GM19395 (cell line): ENCODE data around the gene LIG3.
"Not testable (repeated sequence)": the region's sequence is repeated elsewhere in the genome, so short reads cannot be mapped to it uniquely, and the experiment has no call there.

Source experiments
- ATAC-seq: cut with Tn5 transposase; IDR thresholded peaks from one replicate; pipeline ENCODE4 v1.9.1; 2021; ENCODE audit warnings: mild to moderate bottlenecking, moderate library complexity; ENCODE audit not compliant: unreplicated experiment

The LIG3 gene

DNA sequence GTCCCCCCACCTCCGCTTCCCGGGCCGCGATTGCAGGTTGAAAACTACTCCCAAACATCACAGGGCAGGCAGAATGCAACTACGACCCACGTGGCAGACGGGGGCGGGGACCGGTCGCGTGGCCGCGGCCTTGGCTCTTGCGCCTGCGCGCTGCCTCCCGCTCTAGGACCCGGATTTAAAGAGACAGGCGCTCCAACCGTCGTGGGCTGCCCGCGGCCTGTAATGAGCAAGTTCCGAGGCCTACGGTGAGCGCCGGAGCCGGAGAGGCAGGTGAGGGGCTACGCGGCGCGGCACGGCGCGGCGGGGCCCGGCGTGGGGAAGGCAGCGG is at the start of gene LIG3:
TSS of gene LIG3 (plus strand) at position 160 of the 328 bp plus-strand sequence. CDS start 2,494 bp downstream, outside the sequence.
- peak; percentile 79 for ATAC-seq

DNA sequence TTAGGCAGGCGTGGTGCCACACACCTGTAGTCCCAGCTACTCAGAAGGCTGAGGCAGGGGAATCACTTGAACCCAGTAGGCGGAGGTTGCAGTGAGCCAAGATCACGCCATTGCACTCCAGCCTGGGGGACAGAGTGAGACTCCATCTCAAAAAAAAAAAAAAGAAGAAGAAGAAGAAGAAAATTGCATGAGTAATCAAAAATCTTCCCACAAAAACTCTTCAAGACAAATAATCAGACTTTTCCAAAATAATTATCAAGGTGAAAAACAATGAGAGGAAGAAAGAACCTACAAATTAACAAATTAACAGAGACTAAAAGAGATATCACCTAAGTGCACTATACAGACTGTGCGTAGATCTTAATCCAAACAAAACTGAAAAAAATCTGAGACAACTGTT is 29.5 kb upstream of the LIG3 start:
- ATAC-seq: not testable (repeated sequence)

DNA sequence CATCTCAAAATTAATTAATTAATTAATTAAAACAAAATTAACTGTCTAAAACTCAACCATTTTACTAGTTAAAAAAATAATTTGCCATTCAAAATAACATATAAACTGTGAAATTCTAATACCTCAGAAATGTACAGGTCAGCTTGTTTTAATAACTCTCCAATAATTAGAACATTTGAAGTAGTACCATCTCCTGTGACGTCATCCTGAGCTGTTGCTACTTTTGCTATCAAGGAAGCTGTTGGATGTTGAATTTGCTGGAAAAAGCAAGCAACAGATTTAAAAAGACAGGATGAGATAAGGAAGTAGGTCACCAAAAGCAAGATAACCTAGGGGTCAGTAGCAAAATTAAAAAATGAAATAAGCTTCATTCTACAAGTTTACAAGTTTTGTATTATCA is 21.9 kb upstream of the LIG3 start:
- ATAC-seq: no peak

DNA sequence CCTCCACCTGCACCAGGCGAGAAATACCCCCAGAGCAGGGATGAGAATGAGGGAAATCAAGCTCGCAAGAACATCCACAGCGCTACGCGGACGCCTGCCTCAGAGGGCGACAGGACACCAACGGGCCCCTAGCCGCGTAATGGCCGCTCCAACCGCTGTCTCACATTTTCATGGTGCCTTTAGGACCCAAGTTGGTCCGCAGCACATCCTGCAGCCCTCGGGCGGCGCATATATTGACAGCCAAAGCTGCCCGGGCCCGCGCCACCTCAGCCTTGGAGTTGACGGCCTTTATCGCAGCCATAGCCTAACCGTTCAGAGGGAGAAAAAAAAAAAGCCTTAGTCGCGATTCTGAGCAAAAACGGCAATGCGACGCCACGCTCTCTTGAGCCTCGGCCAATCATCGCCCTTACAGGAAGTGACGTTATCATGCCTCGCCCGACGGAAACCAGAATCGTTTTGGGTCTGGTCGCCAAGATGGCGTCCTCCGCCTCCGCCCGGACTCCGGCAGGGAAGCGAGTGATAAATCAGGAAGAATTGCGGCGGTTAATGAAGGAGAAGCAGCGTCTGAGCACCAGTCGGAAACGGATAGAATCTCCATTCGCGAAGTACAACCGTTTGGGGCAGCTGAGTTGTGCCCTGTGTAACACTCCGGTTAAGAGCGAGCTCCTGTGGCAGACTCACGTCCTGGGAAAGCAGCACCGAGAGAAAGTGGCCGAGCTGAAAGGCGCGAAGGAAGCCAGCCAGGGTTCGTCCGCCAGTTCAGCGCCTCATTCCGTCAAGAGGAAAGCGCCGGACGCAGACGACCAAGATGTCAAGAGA is 19.0 kb upstream of the LIG3 start, which contains the start of the genes CCT6B and ZNF830:
TSS of gene CCT6B (minus strand) at position 368 of the 819 bp plus-strand sequence. CDS start at position 301, 67 bp downstream.
TSS of gene ZNF830 (plus strand) at position 448 of the 819 bp plus-strand sequence. CDS start at position 475, 27 bp downstream.
- ATAC-seq: peak; percentile 95

DNA sequence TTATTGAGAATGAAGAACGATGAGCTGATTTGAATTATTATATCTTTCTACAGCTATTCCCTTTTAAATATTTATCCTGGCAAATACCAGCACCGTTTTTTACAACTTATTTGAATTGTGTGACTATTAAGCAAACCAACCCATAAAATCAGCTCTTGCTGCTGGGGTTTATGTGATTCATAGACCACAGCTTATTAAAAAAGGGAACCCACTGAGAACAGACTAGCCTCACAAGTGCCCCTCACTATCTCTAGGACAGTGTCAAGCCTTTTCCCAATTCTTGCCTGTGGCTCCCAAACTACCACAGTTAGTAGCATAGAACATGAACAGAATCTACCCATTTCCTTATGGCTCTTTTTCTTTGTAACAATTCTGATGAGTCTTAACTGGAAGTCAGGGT is 6.1 kb upstream of the LIG3 start:
- no peak for ATAC-seq

DNA sequence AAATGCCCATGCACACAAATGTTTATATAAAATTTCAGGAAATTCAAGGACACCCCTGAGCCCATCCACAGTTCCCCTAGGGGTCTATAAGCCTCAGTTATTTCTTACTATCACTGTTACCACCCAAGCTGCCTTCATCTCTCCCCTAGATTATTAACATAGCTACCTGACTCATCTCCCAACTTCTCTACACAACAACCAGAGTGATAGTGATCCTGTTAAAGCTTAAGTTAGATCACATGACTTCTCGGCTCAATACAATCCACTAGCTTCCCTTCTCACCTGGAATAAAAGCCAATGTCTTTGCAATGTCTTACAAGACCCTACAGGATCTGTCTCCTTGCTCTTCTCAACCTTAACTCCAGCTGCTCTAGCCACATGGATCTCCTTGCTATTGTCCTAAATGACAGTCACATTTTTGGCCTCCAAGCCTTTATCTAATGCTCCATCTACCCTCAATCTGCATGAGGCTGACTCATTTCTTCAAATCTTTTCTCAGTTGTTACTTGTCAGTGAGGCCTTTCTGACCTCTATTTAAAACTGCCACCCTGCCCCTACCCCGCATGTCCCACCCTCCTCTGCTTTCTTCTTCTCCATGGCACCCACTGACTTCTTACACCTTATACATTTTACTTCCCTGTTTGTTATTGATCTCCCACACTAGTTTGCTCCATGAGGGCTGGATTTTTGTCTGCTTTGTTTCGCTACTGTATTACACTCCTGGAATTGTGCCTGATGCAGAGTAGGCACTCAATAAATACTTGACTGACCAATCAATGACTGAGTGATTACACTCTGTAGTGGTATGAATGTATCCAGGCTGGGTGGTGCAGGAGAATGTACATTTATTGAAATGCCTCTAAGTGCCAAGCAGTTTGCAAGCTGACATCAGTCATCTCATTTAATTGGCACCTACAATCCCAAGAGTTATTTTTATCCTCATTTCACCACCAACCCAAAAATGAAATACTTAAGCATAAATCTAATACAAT is 5.2 kb upstream of the LIG3 start:
- no peak for ATAC-seq

DNA sequence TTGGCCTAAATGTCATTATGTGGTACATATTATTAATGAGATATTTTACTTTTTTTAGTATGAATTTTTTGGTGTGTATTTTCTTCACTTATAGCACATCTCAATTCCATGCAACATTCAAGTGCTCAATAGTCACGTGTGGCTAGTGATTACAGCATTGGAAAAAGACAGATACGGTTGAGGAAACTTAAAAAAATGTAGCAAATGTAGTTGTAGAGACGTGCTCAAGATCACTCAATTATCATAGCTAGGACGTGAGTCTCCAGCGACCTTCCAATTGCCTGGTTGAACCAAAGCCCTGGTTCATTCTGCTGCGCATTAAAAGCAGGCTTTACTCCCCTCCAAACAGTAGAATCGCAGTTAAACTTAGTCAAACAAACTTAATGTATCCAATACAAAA is 1.2 kb upstream of the LIG3 start:
- no peak for ATAC-seq

DNA sequence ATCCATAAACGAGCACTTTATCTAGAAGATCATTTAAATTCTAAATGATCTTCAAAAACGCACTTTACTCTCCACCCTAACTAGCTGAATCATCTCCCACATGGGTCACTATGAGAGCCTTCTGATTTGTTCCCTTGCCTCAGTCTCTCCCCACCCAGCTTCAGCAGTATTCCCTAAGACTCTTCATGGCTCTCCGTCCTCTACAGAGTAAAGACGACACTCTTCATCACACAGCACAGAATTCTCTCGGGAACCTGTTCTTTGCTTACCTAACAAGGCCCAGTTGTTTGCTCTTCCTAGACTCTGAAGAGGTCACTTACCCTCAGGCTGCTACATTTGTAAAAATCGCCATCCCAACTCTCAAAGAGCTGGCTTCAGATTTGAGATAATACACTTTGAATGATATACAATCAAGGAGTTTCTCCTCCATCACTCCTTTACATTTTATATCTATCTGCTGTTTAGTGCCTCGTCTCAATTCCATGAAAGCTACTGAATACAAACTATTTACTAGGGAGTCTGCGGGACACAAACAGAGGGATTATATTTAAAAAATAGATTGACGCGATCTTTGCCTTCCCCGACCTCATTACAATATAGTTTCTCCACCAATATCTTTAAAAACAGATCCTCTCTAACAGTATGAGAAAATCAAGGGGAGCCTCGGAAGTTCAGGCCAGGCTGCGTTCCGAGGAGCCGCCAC is 511 bp upstream of the LIG3 start:
- ATAC-seq: no peak

DNA sequence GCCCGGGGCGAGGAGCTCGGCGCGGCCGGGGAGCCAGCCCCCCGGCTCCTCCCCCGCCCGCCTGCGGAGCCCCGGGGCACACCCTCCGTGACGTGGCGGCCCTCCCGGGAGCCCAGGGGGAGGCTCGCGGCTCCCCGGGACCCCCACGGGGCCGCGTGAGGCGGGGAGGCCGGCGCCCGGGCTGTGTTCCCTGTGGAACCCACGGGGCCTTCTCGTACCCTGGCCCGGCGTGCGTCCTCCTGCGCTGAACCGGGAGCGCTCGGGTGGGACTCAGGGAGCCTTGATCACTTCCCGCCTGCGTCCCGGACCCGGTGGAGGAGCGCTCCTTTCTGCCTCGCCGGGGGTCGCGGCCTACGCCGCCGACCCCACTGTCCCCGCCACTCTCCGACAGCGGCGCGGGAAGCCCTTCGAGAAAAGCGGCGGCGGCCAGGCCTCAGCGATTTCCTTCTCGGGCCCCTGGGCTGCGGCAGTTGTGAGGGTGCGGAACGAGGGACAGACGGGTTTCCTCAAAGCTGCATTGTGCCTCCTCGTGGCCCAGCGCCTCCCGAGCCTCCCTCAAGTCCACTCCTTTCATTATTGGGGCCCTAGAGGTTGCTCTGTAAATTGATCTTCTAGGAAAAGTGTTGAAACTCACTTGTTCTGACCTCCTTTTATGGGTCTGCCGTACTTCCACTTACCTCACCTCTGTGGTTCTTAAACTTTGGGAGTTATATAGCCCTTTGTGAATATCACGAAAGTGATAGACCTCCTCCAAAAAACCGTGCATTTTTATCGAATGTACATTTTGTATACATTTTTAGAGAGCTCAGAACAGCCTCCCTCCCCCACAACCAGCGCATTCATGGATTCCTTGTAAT is 597 bp downstream of the LIG3 start:
- peak; percentile 82 for ATAC-seq

DNA sequence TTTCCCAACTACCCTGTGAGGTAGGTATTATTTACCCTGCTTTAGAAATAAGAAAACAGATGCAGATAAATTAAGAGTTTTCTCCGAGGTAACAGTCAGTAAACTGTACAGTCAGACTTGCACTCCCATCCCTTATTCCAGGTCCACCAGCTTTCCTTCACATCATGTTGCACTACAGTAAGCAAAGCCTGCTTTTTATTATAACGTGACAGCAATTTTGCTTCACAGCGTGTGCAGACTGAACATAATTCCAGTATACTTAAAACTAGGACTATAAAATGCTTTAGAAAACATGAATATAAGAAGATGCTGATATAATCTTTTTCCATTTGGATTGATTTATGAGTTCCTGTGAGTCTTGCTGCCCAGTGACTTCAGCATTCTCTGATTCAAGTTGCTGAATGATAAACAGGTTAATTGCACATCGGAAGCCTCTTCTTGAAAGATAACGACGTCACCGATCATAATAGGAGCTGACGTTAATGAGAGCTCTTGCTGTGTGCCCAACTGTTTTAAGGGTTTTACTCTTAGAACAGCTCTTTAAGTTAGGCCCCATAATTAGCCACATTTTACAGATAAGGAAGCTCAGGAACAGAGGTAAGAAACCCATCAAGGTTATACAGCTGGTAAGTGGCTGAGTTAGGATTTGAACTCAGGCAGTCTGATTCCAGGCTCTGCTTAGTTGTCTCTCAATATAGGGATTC is 1.4 kb downstream of the LIG3 start:
- no peak for ATAC-seq

DNA sequence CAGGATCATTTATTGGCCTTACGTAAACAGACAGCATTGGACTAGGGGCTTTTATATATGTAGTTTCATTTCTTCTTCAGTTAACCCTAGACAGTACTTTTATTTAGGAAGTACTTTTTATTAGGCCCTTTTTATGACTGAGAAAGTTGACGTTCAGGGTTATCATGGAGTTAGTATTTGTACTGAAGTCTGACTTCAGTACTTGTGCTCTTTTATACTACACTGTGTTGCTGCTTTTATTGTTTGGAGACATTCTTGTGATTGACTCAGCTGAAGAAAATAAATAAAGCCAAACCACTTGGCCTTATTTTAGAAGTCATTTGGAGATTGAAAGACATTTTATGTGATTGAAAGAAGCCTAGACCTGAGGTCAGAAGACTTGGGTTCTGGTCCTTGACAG is 6.9 kb downstream of the LIG3 start:
- no peak for ATAC-seq

DNA sequence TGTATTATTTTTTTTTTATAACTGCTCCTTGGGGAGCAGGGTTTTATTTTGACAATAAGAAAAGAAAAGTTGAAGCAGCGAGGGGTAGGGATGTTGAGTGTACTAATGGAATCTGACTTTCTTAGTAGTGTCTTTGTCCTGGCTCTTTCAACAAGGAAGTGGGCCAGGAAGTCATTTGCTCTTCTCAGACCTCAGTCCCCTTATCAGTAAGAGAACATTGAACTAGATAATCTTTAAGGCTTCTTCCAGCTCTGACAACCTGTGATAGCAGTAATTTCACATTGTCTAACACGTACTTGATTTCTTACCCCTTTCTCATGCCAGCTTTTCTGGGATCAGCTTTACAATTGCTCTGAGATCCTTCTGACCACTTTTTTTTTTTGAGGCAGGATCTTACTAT is 8.3 kb downstream of the LIG3 start:
- ATAC-seq: no peak

DNA sequence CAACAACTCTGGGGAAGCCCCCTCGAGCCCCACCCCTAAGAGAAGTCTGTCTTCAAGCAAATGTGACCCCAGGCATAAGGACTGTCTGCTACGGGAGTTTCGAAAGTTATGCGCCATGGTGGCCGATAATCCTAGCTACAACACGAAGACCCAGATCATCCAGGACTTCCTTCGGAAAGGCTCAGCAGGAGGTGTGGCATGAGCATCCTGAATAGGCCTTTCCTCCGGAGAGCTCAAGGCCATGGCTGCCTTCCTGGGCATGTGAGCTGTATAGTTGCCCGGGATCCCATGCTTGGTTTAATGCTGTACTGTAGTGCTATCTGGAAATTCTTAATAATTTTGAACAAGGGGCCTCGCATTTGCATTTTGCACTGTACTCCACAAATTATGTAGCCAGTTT is 9.2 kb downstream of the LIG3 start:
- ATAC-seq: no peak

DNA sequence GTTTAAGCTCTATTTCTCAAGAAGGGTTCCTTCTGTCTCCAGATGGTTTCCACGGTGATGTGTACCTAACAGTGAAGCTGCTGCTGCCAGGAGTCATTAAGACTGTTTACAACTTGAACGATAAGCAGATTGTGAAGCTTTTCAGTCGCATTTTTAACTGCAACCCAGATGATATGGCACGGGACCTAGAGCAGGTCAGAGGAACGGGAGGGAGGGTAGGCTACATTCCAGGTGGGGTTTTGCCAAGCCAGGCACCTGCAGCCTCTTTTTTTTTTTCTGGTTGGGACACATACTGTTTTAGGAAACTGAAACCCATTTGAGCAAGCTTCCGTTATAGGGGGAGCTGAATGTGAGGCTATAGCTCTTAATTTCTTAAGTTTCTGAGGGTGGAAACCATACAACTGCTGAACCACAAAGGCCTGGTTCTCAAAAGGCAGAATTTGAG is 10.6 kb downstream of the LIG3 start:
- no peak for ATAC-seq

DNA sequence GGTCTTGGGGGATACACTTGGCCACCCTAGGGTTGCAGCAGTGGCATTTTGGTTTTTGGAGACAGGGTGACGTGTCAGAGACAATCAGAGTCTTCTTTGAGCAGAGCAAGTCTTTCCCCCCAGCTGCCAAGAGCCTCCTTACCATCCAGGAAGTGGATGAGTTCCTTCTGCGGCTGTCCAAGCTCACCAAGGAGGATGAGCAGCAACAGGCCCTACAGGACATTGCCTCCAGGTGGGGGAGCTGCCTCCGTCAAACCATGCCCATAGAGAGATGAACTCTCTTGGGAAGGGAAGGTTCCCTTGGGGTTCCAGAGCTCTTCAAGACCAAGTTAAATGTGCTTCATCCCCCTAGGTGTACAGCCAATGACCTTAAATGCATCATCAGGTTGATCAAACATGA is 11.3 kb downstream of the LIG3 start:
- no peak for ATAC-seq

DNA sequence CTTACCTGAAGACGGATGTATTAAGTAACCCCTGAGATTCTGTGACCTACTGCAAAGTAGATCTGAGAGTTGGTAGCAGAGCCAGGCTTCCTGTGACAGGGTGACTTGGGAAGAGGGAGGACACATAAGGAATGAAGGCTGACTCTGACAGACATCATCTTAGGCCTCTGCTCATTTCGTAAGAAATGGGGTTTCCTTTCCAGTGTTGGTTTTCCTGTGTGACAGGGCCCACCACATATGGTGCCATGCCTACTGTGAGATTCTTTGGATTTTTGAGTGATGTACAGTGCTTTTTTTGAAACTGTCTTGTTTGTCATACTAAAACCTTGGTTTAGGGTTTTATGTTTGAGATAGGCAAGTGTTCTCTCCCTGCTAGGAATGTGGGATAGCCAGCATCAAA is 12.7 kb downstream of the LIG3 start:
- ATAC-seq: no peak

DNA sequence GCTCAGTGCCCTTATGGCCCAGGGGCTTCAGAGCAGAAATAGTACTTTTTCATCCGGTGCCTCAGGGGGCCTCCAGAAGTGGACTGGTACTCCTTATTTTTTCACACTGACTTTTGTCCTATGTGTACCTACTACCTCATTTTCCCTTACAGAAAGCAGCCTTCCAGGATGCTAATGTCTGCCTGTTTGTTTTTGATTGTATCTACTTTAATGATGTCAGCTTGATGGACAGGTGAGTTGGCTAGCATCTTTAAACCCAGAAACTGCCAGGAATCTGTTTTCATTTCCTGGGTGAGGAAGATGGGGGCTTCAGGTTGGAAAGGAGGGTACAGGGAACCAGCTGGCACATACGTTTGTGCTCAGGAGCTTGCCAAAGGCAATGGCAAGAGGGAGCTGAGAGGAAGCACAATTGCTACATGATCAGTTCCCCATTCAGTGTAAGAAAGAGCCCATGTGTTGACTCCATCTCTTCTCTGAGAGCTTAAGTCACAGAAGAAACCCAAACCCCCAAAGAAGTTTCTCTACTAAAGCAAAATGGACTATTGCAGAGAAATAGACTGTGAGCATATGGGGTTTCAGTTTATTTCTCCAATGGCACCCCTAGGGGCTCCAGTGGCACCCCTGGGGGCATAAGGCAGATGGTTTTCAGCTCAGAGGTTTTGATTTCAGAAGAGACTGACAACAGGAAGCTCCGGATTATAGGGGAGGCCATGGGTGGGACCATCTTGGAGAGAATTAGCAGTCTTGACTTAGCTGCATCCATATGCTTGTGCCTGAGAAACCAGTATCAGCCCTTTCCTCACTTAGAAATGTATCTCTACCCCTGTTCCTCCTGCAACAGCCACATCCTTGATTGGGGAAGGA is 16.3 kb downstream of the LIG3 start:
- ATAC-seq: no peak

DNA sequence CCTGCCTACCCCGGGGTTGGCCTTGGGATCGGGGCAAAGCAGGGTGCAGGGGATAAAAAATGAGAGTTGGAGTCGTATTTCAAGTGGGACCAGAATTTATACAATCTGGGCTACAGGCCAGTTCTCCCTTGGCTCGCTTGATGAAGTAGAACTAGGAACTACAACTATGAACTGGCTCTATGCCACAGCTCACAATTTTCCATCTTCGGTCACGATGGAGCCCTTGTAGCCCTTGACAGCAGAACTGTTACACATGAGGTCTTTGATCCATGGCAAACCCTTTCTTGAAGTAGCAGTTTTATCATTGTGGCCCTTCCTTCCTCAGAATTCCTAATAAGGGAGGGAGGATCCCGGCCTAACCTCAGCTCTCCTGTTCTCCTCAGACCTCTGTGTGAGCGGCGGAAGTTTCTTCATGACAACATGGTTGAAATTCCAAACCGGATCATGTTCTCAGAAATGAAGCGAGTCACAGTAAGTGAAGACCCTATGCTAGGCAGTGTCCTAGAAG is 17.1 kb downstream of the LIG3 start:
- ATAC-seq: no peak
